Measurements from ENCODE around the gene HOXA10.

HOXA10 gene

DNA sequence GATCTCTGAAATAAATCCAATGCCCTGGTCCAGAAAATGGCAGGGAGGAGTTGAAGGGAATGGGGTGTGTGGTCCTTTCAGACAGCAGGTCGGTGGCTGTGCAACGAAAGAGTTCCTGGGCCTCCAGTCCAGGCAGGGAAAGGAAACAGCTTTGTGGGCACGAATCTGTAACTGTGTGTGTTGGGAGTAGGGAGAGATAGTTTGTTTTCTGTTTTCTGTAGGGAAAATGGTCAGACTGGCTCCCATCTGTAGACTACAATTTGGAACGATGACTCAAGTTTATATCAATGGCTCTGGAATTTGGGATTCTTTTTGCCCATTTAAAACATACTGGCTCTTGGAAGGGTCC, 6.2 kb downstream of the HOXA10 start:
- no peak overlapping the region for H2AFZ ChIP-seq (ENCODE audit: low read depth, low read length)
- peak; percentile 67 for DNase-seq
- H4K8ac ChIP-seq (ENCODE audit: low read length) = peak overlapping the region; percentile 70
- no peak overlapping the region for H3K14ac ChIP-seq (ENCODE audit: low read length in 2 of 2)
- H3K9ac ChIP-seq (ENCODE audit: low read length) = peak overlapping the region; percentile 90
- H3K23ac ChIP-seq (ENCODE audit: low read length in 2 of 2) = no peak overlapping the region
- peak overlapping the region; percentile 73 for H3K27ac ChIP-seq (ENCODE audit: low read length, poor library complexity, severe bottlenecking)
- H4K91ac ChIP-seq (ENCODE audit: low read length) = no peak overlapping the region
- no peak overlapping the region for H2AK5ac ChIP-seq (ENCODE audit: low read length, severe bottlenecking)
- peak overlapping the region; percentile 63 to 94 for H3K18ac ChIP-seq (ENCODE audit: low read depth in 1 of 2, low read length in 2 of 2)
- WGBS = 7% methylated on average over 4 of the region's 4 CpGs
- peak overlapping the region; percentile 73 to 89 for H3K4ac ChIP-seq (ENCODE audit: low read depth in 1 of 2, low read length in 2 of 2)
- peaks cover 12 to 69% of the 10 kb centered on the region in 2 experiments for H3K36me3 ChIP-seq (ENCODE audit: control insufficient read depth in 1 of 2, insufficient read depth in 2 of 2, low read depth in 1 of 2, low read length in 2 of 2)
- H3K79me1 ChIP-seq (replicated peaks; ENCODE audit: low read length, poor library complexity, severe bottlenecking) = no peaks in the 10 kb centered on the region
- peak overlapping the region; percentile 77 for H3K4me2 ChIP-seq (ENCODE audit: low read length, poor library complexity, severe bottlenecking)
- peak overlapping the region; percentile 39 to 92 for H3K4me3 ChIP-seq (ENCODE audit: insufficient read depth in 1 of 2, low read depth in 1 of 2, low read length in 2 of 2)
- H2BK5ac ChIP-seq (ENCODE audit: low read depth, low read length, poor library complexity, severe bottlenecking) = peak overlapping the region; percentile 36
- no peaks in the 10 kb centered on the region for H3K9me3 ChIP-seq (ENCODE audit: control insufficient read depth, low read length)
- H2BK120ac ChIP-seq (ENCODE audit: low read depth, low read length) = peak overlapping the region; percentile 51
- H2BK15ac ChIP-seq (ENCODE audit: low read depth, poor library complexity, severe bottlenecking) = no peak overlapping the region
- H3K27me3 ChIP-seq (ENCODE audit: control insufficient read depth in 1 of 2, insufficient read depth in 1 of 2, low read length in 2 of 2) = peaks cover 0 to 8% of the 10 kb centered on the region in 2 experiments
- peak overlapping the region in 1 of 2 experiments; percentile 86 for H2BK12ac ChIP-seq (ENCODE audit: low read length in 2 of 2)
- H3K4me1 ChIP-seq (ENCODE audit: control insufficient read depth, insufficient read depth, low read depth, low read length) = peaks cover 21% of the 10 kb centered on the region

DNA sequence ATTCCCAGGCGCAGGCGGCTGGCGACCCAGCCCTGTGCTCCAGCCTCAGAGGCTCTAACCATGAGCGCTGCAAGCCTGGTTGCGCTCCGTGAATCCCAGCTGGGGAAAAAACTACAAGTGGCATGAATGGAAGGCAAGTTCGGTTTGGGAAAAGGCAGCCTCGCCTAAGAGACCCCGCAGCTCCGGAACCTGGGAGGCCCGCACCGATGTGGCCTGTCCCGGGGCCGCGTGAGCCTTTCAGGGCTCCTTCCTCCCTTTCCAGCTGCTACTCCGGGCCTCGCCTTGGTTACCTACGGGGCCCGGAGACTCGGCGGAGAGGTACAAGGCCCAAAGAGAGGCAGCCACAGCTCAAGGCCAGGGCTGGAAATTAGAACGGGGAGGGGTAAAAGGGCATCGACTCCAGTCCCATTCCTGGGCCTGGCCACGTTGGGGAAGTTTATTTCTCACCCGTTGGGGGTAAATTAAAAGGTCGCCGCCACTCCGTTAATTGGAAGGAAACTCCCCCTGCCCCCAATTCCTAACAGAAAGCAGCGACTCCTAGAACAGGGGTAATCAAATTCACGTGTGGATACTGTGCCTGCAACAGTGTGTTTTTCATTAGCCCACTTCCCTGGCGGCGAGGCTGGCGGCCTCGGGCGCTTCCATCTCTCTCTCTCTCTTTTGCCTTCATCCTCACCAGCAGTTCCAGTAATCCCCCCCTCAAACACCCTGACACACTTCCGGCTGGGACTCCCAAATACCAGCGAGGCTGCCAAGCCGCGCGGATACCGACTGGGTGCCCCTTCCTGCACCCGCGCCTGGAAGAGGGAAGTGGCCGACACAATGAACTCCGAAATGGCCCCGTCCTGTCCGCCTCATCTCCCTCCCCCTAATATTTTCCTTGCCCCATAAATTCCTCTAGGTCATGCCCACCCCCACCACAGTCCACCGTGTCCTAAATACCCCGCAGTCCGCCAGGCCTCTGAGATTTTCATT, 7.3 kb downstream of the HOXA10 start:
- peak overlapping the region; percentile 88 to 90 for H3K18ac ChIP-seq (ENCODE audit: low read depth in 1 of 2, low read length in 2 of 2)
- peak; percentile 52 for DNase-seq
- H4K91ac ChIP-seq (ENCODE audit: low read length) = peak overlapping the region; percentile 91
- H2BK5ac ChIP-seq (ENCODE audit: low read depth, low read length, poor library complexity, severe bottlenecking) = peak overlapping the region; percentile 54
- H3K79me1 ChIP-seq (replicated peaks; ENCODE audit: low read length, poor library complexity, severe bottlenecking) = no peaks in the 10 kb centered on the region
- peaks cover 21% of the 10 kb centered on the region for H3K4me1 ChIP-seq (ENCODE audit: control insufficient read depth, insufficient read depth, low read depth, low read length)
- H3K36me3 ChIP-seq (ENCODE audit: control insufficient read depth in 1 of 2, insufficient read depth in 2 of 2, low read depth in 1 of 2, low read length in 2 of 2) = peaks cover 19 to 63% of the 10 kb centered on the region in 2 experiments
- H3K9me3 ChIP-seq (ENCODE audit: control insufficient read depth, low read length) = no peaks in the 10 kb centered on the region
- peak overlapping the region; percentile 59 to 89 for H2BK12ac ChIP-seq (ENCODE audit: low read length in 2 of 2)
- peak overlapping the region; percentile 47 for H2AK5ac ChIP-seq (ENCODE audit: low read length, severe bottlenecking)
- peak overlapping the region; percentile 93 for H2BK15ac ChIP-seq (ENCODE audit: low read depth, poor library complexity, severe bottlenecking)
- peak overlapping the region in 1 of 2 experiments; percentile 81 for H3K23ac ChIP-seq (ENCODE audit: low read length in 2 of 2)
- peak overlapping the region; percentile 90 for H3K9ac ChIP-seq (ENCODE audit: low read length)
- WGBS = 11% methylated on average over 50 of the region's 50 CpGs
- H2AFZ ChIP-seq (ENCODE audit: low read depth, low read length) = no peak overlapping the region
- peak overlapping the region; percentile 99 for H2BK120ac ChIP-seq (ENCODE audit: low read depth, low read length)
- H3K27ac ChIP-seq (ENCODE audit: low read length, poor library complexity, severe bottlenecking) = peak overlapping the region; percentile 73
- H3K4ac ChIP-seq (ENCODE audit: low read depth in 1 of 2, low read length in 2 of 2) = peak overlapping the region; percentile 87 to 91
- peak overlapping the region in 1 of 2 experiments; percentile 92 for H3K14ac ChIP-seq (ENCODE audit: low read length in 2 of 2)
- peaks cover 0 to 4% of the 10 kb centered on the region in 2 experiments for H3K27me3 ChIP-seq (ENCODE audit: control insufficient read depth in 1 of 2, insufficient read depth in 1 of 2, low read length in 2 of 2)
- peak overlapping the region; percentile 42 to 92 for H3K4me3 ChIP-seq (ENCODE audit: insufficient read depth in 1 of 2, low read depth in 1 of 2, low read length in 2 of 2)
- H3K4me2 ChIP-seq (ENCODE audit: low read length, poor library complexity, severe bottlenecking) = peak overlapping the region; percentile 67
- peak overlapping the region; percentile 95 for H4K8ac ChIP-seq (ENCODE audit: low read length)

DNA sequence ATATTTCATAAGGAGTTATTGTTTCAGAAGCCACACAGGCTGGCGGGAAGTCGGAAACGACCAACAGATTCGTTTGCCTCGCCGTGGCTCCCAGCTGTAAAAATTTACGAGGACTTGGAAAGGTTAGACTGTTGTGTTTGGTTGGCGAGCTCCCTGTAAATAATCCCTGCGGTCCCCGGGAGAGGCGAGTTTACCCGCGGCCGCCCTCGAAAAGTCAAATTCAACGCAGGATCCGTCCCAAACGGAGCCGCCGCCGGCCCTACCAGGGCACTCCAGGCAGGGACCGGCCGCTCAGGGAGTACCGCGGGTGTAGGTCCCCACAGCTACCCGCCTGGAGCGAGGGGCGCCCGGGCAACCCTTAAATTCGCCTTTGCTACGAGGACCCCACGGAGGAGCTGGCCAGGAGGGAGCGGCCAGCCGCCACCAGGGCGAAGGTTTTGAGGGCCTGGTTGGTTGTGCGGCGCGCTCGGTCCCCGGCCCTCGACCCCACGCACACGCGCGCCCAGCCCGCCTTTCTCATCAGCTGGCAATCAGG, 8.1 kb downstream of the HOXA10 start:
- peak overlapping the region in 1 of 2 experiments; percentile 81 for H3K23ac ChIP-seq (ENCODE audit: low read length in 2 of 2)
- H3K36me3 ChIP-seq (ENCODE audit: control insufficient read depth in 1 of 2, insufficient read depth in 2 of 2, low read depth in 1 of 2, low read length in 2 of 2) = peaks cover 15 to 60% of the 10 kb centered on the region in 2 experiments
- peak overlapping the region; percentile 73 for H3K27ac ChIP-seq (ENCODE audit: low read length, poor library complexity, severe bottlenecking)
- peak overlapping the region; percentile 91 for H4K91ac ChIP-seq (ENCODE audit: low read length)
- H4K8ac ChIP-seq (ENCODE audit: low read length) = peak overlapping the region; percentile 95
- peak overlapping the region; percentile 42 to 92 for H3K4me3 ChIP-seq (ENCODE audit: insufficient read depth in 1 of 2, low read depth in 1 of 2, low read length in 2 of 2)
- H2BK5ac ChIP-seq (ENCODE audit: low read depth, low read length, poor library complexity, severe bottlenecking) = peak overlapping the region; percentile 68
- H3K9me3 ChIP-seq (ENCODE audit: control insufficient read depth, low read length) = no peaks in the 10 kb centered on the region
- H3K79me1 ChIP-seq (replicated peaks; ENCODE audit: low read length, poor library complexity, severe bottlenecking) = no peaks in the 10 kb centered on the region
- peaks cover 27% of the 10 kb centered on the region for H3K4me1 ChIP-seq (ENCODE audit: control insufficient read depth, insufficient read depth, low read depth, low read length)
- H3K18ac ChIP-seq (ENCODE audit: low read depth in 1 of 2, low read length in 2 of 2) = peak overlapping the region; percentile 86 to 90
- no peaks in the 10 kb centered on the region for H3K27me3 ChIP-seq (ENCODE audit: control insufficient read depth in 1 of 2, insufficient read depth in 1 of 2, low read length in 2 of 2)
- H3K4ac ChIP-seq (ENCODE audit: low read depth in 1 of 2, low read length in 2 of 2) = peak overlapping the region; percentile 87 to 91
- peak overlapping the region in 1 of 2 experiments; percentile 92 for H3K14ac ChIP-seq (ENCODE audit: low read length in 2 of 2)
- H2BK12ac ChIP-seq (ENCODE audit: low read length in 2 of 2) = peak overlapping the region; percentile 59 to 89
- 19% methylated on average over 46 of the region's 46 CpGs for WGBS
- peak overlapping the region; percentile 90 for H3K9ac ChIP-seq (ENCODE audit: low read length)
- no peak overlapping the region for H2AFZ ChIP-seq (ENCODE audit: low read depth, low read length)
- DNase-seq = peak; percentile 52
- peak overlapping the region; percentile 67 for H3K4me2 ChIP-seq (ENCODE audit: low read length, poor library complexity, severe bottlenecking)
- H2BK15ac ChIP-seq (ENCODE audit: low read depth, poor library complexity, severe bottlenecking) = peak overlapping the region; percentile 74
- H2BK120ac ChIP-seq (ENCODE audit: low read depth, low read length) = peak overlapping the region; percentile 99
- no peak overlapping the region for H2AK5ac ChIP-seq (ENCODE audit: low read length, severe bottlenecking)
